GM19193 (cell line): ENCODE data around the gene NRXN2.

ENCODE experiments used
- POLR2A ChIP-seq: IDR thresholded peaks from 4 replicates; pipeline ENCODE4 v1.6.1; 2011; ENCODE audit not compliant: insufficient read depth, insufficient read length; ENCODE audit errors: extremely low read depth

The NRXN2 gene

DNA sequence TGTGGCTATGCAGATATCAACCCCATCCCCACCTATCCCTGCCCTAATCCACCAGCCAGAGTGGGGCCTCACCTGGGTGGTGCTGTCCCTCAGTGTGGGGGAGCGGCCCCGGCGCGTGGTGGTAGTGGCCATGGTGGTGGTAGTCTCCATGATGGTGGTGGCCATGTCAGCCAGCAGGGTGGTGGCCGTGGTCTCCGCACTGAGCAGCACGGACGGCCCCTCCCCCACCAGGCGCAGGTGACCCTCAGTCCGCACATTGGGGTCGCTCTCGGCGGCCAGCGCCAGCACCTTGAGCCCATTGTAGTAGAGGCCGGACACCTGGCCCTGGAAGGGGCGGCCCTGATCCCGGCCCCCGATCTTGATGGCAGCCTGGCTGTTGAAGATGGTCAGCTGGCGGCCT is 100.3 kb downstream of the NRXN2 start:
- TF ChIP-seq POLR2A, result no peak

GRCh38 chr11:64621283-64622019 is 101.5 kb downstream of the NRXN2 start:
- TF ChIP-seq POLR2A, result no peak

- no peak for TF ChIP-seq POLR2A
Measured at GRCh38 chr11:64620381-64620971, 102.5 kb downstream of the NRXN2 start.

DNA sequence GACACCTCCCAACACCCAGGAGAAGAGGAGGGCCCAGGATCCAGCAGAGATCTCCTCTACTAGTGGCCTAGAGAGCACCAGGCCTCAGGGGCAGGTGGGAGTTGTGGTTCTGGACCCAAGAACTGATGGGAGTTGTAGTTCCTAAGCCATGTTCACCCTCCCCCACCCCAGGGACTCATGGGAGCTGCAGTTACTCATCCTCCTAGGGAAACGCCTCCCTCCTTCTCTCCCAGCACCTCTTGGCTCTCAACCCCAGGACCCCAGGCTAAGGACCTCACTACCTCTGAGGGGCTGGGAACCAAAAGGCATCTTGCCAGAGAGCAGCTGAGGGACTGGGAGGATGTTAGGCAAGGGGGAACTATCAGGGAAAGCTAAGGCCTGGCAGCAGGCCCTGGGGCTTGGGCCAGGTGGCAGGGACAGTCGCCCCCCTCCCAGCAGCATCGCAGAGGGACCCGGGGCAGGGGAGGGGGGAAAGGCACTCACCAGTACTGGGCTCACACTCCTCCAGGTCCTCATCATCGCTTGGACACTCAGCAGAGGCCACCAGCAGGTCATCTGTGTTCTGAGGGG is 103.1 kb downstream of the NRXN2 start:
- no peak for TF ChIP-seq POLR2A

DNA sequence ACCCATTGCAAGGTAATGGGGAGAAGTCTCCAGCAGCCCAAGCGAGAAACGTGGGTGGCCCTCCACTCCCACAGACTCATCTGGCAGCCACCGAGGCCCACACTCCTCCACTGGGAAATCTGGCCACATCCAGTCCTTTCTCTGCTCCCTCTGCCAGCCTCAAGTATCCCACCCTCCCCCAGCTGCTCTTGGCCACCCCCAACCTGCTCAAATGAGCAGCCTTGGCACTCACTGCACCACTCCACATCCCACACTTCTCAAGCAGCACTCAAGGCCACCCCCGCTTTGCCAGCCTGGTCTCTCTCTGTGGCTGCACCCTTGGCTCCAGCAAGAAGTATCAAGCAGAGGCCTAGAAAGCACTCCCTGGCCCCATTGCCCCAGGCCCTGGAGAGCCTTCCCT is 103.8 kb downstream of the NRXN2 start:
- TF ChIP-seq POLR2A, result no peak

DNA sequence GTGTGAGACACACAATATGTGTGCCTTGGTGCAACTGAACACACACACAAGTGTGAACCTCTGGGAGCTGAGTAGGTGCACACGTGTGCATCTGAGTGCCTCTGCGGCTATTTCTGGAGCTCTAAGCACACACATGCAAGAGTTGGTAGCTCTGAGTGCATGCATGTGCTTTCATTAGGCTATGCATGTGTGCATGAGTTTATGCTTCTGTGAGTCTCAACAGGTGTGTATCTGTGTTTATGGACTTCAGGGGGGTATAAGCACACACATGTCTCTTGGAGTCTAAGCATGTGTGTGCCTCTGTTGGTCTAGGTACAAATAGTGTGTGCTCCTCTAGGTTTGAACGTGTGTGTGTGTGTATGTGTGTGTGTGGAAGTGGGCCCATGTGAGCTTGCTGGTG is 106.2 kb downstream of the NRXN2 start:
- TF ChIP-seq POLR2A, result no peak

DNA sequence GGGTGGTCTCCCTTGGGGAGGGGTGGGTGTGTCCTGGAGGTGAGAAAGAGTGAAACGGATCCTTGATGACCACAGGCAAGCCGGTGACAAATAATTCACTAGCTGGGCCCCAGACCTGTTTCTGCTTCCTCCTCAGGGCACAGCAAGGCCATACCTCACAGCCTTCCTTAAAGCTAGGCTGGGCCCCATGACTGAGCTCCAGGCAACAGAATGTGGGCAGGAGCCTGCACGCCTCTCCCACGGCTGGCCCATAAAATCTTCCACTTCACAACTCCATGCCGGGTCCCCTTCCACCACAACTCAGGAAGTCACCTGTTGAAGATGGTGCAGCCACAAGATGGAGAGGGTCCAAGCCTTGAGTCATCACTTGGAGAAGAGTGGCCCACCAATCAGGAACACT is 108.1 kb downstream of the NRXN2 start:
- TF ChIP-seq POLR2A, result no peak

DNA sequence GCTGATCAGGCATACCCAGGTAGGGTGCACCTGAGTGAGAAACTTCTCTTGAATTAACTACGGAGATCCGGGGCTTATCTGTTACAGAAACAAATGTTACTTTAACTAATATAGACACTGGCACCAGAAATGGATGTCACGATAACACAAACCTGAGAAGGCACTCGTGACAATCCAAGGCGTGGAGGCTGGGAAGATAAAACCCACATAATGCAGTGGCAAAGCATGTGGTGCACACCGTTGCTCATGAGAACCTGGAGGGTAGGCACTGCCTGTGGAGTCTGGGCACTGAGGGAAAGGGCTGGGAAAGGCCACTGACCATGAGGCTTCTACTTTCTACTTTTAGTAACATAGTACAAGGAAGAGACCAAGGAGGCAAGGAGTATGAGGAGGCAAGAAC is 109.3 kb downstream of the NRXN2 start:
- no peak for TF ChIP-seq POLR2A

DNA sequence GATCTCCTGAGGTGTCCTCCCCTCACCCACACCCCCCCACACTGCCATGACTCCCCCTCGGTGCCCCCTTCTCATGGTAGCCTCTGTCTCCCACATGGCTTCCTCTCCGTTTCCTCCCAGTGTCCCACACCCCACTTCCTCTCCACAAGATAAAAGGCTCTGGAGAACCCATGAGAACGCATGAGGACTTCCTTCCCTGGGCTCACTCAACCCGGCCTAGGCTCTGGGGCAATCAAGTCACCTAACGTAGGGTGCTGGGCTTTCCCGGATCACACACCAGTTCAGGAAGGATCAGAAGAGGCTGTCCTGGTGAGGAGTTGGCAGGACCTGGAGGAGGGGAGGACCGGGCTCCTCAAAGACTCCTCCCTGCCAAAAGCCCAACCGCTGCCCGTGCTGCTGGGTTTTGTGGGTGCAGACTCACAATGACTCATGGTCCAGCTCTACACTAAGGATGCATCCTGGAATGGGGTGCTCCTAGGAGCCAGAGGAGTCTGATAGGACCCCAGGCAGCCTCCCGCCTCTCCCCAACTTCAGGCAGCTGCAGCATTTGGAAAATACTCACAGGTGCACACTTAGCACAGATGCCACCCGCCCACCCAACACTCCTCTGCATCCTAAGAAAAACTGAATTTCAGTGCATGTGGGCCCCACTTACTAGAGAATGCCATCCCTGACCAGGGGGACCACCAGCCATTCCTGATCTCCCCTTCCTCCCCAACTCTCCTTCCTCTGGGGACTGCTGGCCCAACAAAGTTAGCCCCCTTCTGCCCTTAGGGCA is 110.9 kb downstream of the NRXN2 start:
- TF ChIP-seq POLR2A, result no peak

DNA sequence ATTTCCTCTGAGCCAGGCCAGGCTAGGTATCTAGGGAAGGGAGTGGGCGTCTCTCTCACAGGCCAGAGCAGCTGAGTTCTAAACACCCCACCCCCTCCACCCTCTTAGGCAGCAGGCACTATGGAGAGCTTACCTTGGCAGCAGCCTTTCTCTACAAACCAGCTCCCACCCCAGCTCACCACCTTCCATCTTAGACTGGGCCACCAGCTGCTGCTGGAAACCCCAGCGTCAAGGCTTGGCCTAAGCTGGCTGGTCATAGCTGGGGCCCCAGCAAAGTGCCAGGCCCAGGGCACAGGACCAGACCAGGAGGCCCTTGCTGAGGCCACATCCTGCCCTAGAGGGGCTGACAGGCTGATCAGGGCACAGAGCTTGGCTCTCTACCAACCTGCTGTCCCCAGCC is 111.8 kb downstream of the NRXN2 start:
- no peak for TF ChIP-seq POLR2A

DNA sequence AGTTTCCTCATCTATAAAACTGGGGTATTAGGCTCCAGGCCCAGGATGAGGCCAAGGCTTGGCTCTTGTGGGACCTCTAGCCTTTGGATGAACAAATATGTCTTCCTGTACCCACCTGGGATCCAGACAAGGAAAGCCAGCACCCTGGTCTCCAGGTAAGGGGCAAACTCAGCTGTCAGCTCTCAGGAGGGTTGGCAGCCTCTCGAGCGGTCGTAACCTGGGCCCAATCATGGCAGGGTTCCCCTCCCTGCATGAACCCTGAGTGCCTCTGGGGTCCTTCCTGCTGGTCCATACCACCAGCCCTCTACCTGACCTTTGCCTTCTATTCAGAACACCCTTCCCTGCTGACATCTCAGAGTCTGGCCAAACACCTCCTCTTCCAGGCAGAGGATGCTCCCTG is 112.4 kb downstream of the NRXN2 start:
- no peak for TF ChIP-seq POLR2A

- TF ChIP-seq POLR2A, result no peak
Measured at GRCh38 chr11:64609436-64610047, 113.5 kb downstream of the NRXN2 start.

GRCh38 chr11:64608636-64609035 is 114.4 kb downstream of the NRXN2 start:
- no peak for TF ChIP-seq POLR2A

GRCh38 chr11:64608046-64608445 is 115.0 kb downstream of the NRXN2 start:
- TF ChIP-seq POLR2A, result no peak

DNA sequence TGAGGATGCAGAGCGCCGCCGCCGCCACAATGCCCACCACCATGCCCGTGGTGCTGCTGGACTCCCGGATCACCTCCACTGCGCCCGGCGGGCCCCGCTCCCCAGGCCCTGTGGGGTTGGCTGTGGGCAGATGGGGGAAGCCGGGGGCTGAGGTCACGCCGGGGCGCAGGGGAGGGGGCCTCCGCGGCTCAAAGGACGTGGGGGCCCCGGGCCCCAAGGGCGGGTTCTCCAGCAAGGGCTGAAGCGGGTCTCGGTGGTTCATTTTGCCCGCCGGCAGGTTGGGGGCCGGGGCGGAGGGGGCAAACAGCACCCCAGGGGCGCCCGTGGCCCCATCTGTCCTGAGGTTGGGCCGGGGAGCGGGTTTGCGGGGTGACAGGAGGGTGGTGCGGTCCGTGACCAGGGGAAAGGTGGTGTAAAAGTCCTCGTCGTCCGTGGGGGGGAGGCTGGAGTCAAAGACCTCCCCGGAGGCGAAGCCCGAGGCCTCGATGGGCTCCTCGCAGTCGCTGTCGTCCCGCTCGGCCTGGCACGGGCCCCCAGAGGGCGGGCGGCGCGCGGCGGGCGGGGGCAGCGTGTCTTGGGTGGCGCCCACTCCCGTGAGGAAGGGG is 115.5 kb downstream of the NRXN2 start:
- TF ChIP-seq POLR2A, result no peak
